Body of pancreas (tissue), 4 donors: ENCODE data around the gene GRM4.

ENCODE experiments used
- CTCF ChIP-seq, 7 experiments: fragments of 450-650 bp in 4 of 7; fragments of 200-600 bp in 3 of 7; sonication (generic) in 3 of 7; IDR thresholded peaks; one replicate each; pipeline ENCODE4 v1.5.1; 2016 to 2019; ENCODE audit warnings: antibody characterized with exemption in 7 of 7
- POLR2A ChIP-seq, 3 donors: fragments of 450-650 bp; IDR thresholded peaks; one replicate each; pipeline ENCODE4 v1.6.1; 2016; ENCODE audit warnings: antibody characterized with exemption in 3 of 3, mild to moderate bottlenecking in 2 of 3

GRCh38 chr6:34057191-34057590 is 88.7 kb downstream of the GRM4 start:
- TF ChIP-seq CTCF (IDR thresholded peaks at IDR 0.05) = no peak
- TF ChIP-seq POLR2A (IDR thresholded peaks at IDR 0.05) = no peak
